Stimulated activated memory B cell treated with anti-CD40 and anti-IgM and Interleukin-4, amounts not matched to agents 10 μg/mL and 1 μg/mL and 100 μg/mL, for 72 hours (primary cell): ENCODE data around the gene MYO1E.
A peak's percentile ranks its signal among the peaks of the same experiment; 100 is the strongest.
"Not testable (repeated sequence)": the region's sequence is repeated elsewhere in the genome, so short reads cannot be mapped to it uniquely, and the experiment has no call there.

Source experiments
- ATAC-seq: fragments of 150-1000 bp; cut with Tn5 transposase; 2 replicates; pipeline ENCODE4 v1.10.0; 2021
- H3K27ac Mint-ChIP-seq: one replicate; pipeline ENCODE4 v1.8.0; 2022; ENCODE audit warnings: mild to moderate bottlenecking, mixed read lengths
- H3K27me3 Mint-ChIP-seq: one replicate; pipeline ENCODE4 v1.8.0; 2022; ENCODE audit warnings: mixed read lengths
- H3K36me3 Mint-ChIP-seq: one replicate; pipeline ENCODE4 v1.8.0; 2022; ENCODE audit warnings: mixed read lengths
- H3K4me1 Mint-ChIP-seq: one replicate; pipeline ENCODE4 v1.8.0; 2022; ENCODE audit warnings: mixed read lengths
- H3K4me3 Mint-ChIP-seq: one replicate; pipeline ENCODE4 v1.8.0; 2022; ENCODE audit warnings: mild to moderate bottlenecking, moderate library complexity, mixed read lengths
- H3K9me3 Mint-ChIP-seq: one replicate; pipeline ENCODE4 v1.8.0; 2022; ENCODE audit warnings: mixed read lengths

The MYO1E gene

GRCh38 chr15:59372352-59373211, at the start of gene MYO1E:
Gene MYO1E, minus strand, starts transcription at chr15:59372871. Its CDS starts 371 bp downstream, at chr15:59372500.
- Mint-ChIP-seq H3K4me1 (peaks cover 61% of the 10 kb centered on the region), H3K27ac (peak within 1 kb of the TSS; percentile 93), H3K9me3 (no peaks in the 10 kb centered on the region)

GRCh38 chr15:59420986-59421618, 48.4 kb upstream of the MYO1E start:
- Mint-ChIP-seq H3K36me3 (no peaks in the 10 kb centered on the region), H3K4me3 (no peak overlapping the region), H3K4me1 (peaks cover 37% of the 10 kb centered on the region), H3K27ac (no peak overlapping the region), H3K27me3 (no peaks in the 10 kb centered on the region), H3K9me3 (no peaks in the 10 kb centered on the region)
- no peak for ATAC-seq

More at GRCh38 chr15:59372352-59373211, at the start of gene MYO1E:
- no peaks in the 10 kb centered on the region for H3K27me3 Mint-ChIP-seq
- peak within 1 kb of the TSS; percentile 88 for H3K4me3 Mint-ChIP-seq
- peaks cover 19% of the 10 kb centered on the region for H3K36me3 Mint-ChIP-seq
- ATAC-seq, result peak; percentile 79

GRCh38 chr15:59420108-59420507, 47.4 kb upstream of the MYO1E start:
- Mint-ChIP-seq H3K4me3 (no peak overlapping the region), H3K36me3 (no peaks in the 10 kb centered on the region), H3K27ac (no peak overlapping the region), H3K9me3 (no peaks in the 10 kb centered on the region), H3K4me1 (peaks cover 37% of the 10 kb centered on the region), H3K27me3 (no peaks in the 10 kb centered on the region)
- peak; percentile 67 for ATAC-seq

GRCh38 chr15:59419170-59419569, 46.5 kb upstream of the MYO1E start:
- no peaks in the 10 kb centered on the region for H3K9me3 Mint-ChIP-seq
- no peak for ATAC-seq
- H3K27me3 Mint-ChIP-seq, result no peaks in the 10 kb centered on the region
- peak overlapping the region; percentile 1 for H3K27ac Mint-ChIP-seq
- H3K36me3 Mint-ChIP-seq, result no peaks in the 10 kb centered on the region
- H3K4me3 Mint-ChIP-seq, result no peak overlapping the region
- peaks cover 32% of the 10 kb centered on the region for H3K4me1 Mint-ChIP-seq

GRCh38 chr15:59416816-59417215, 44.1 kb upstream of the MYO1E start:
- Mint-ChIP-seq H3K36me3 (no peaks in the 10 kb centered on the region), H3K4me1 (peaks cover 52% of the 10 kb centered on the region), H3K9me3 (no peaks in the 10 kb centered on the region), H3K27me3 (no peaks in the 10 kb centered on the region), H3K4me3 (no peak overlapping the region), H3K27ac (no peak overlapping the region)
- ATAC-seq, result no peak

GRCh38 chr15:59413577-59413976, 40.9 kb upstream of the MYO1E start:
- Mint-ChIP-seq H3K9me3 (no peaks in the 10 kb centered on the region), H3K27ac (peak overlapping the region; percentile 89), H3K4me1 (peaks cover 62% of the 10 kb centered on the region), H3K4me3 (no peak overlapping the region), H3K36me3 (no peaks in the 10 kb centered on the region), H3K27me3 (no peaks in the 10 kb centered on the region)
- ATAC-seq, result no peak

- peak overlapping the region; percentile 46 for H3K4me3 Mint-ChIP-seq
- peaks cover 80% of the 10 kb centered on the region for H3K4me1 Mint-ChIP-seq
- no peak for ATAC-seq
- H3K27me3 Mint-ChIP-seq, result no peaks in the 10 kb centered on the region
- peak overlapping the region; percentile 89 for H3K27ac Mint-ChIP-seq
- H3K9me3 Mint-ChIP-seq, result no peaks in the 10 kb centered on the region
- no peaks in the 10 kb centered on the region for H3K36me3 Mint-ChIP-seq
These were observed 37.8 kb upstream of the MYO1E start for GRCh38 chr15:59410391-59410896.

GRCh38 chr15:59407946-59408345, 35.3 kb upstream of the MYO1E start:
- no peaks in the 10 kb centered on the region for H3K36me3 Mint-ChIP-seq
- no peaks in the 10 kb centered on the region for H3K27me3 Mint-ChIP-seq
- H3K9me3 Mint-ChIP-seq, result no peaks in the 10 kb centered on the region
- no peak for ATAC-seq
- H3K27ac Mint-ChIP-seq, result peak overlapping the region; percentile 85
- H3K4me1 Mint-ChIP-seq, result peaks cover 74% of the 10 kb centered on the region
- no peak overlapping the region for H3K4me3 Mint-ChIP-seq

- H3K4me3 Mint-ChIP-seq, result peak overlapping the region; percentile 69
- ATAC-seq, result peak; percentile 80
- H3K27me3 Mint-ChIP-seq, result no peaks in the 10 kb centered on the region
- peaks cover 66% of the 10 kb centered on the region for H3K4me1 Mint-ChIP-seq
- no peaks in the 10 kb centered on the region for H3K9me3 Mint-ChIP-seq
- H3K27ac Mint-ChIP-seq, result peak overlapping the region; percentile 85
- H3K36me3 Mint-ChIP-seq, result no peaks in the 10 kb centered on the region
These were observed 33.8 kb upstream of the MYO1E start for GRCh38 chr15:59406446-59406845.

- Mint-ChIP-seq H3K4me1 (peaks cover 66% of the 10 kb centered on the region), H3K4me3 (no peak overlapping the region), H3K36me3 (no peaks in the 10 kb centered on the region), H3K27me3 (no peaks in the 10 kb centered on the region), H3K27ac (peak overlapping the region; percentile 0), H3K9me3 (no peaks in the 10 kb centered on the region)
- no peak for ATAC-seq
These were observed 32.4 kb upstream of the MYO1E start for GRCh38 chr15:59405079-59405478.

- Mint-ChIP-seq H3K27me3 (no peaks in the 10 kb centered on the region), H3K27ac (peak overlapping the region; percentile 74), H3K36me3 (no peaks in the 10 kb centered on the region), H3K9me3 (no peaks in the 10 kb centered on the region), H3K4me3 (no peak overlapping the region), H3K4me1 (peaks cover 70% of the 10 kb centered on the region)
- ATAC-seq, result no peak
These were observed 29.3 kb upstream of the MYO1E start for GRCh38 chr15:59401824-59402569.

- not testable (repeated sequence) for ATAC-seq, H3K36me3 Mint-ChIP-seq, H3K27me3 Mint-ChIP-seq, H3K4me3 Mint-ChIP-seq, H3K9me3 Mint-ChIP-seq
- Mint-ChIP-seq H3K27ac (peak overlapping the region; percentile 74), H3K4me1 (peaks cover 70% of the 10 kb centered on the region)
These were observed 28.6 kb upstream of the MYO1E start for GRCh38 chr15:59401051-59401823.

- Mint-ChIP-seq H3K4me3 (peak overlapping the region; percentile 61), H3K4me1 (peaks cover 70% of the 10 kb centered on the region)
- peak; percentile 63 for ATAC-seq
These were observed 27.6 kb upstream of the MYO1E start for GRCh38 chr15:59400103-59400813.

GRCh38 chr15:59399465-59400102, 26.9 kb upstream of the MYO1E start:
- Mint-ChIP-seq H3K4me1 (peaks cover 65% of the 10 kb centered on the region), H3K9me3 (no peaks in the 10 kb centered on the region), H3K4me3 (peak overlapping the region; percentile 3), H3K36me3 (no peaks in the 10 kb centered on the region), H3K27me3 (no peaks in the 10 kb centered on the region), H3K27ac (peak overlapping the region; percentile 74)
- ATAC-seq, result peak; percentile 99

More at GRCh38 chr15:59400103-59400813, 27.6 kb upstream of the MYO1E start:
- Mint-ChIP-seq H3K27me3 (no peaks in the 10 kb centered on the region), H3K27ac (peak overlapping the region; percentile 74), H3K9me3 (no peaks in the 10 kb centered on the region), H3K36me3 (no peaks in the 10 kb centered on the region)
